K562 (cell line): ENCODE data around the gene HGD. TPM values are rescaled to one million over a fixed set of nuclear protein-coding genes. Genes with fewer than 3 reads are reported as not detected.

Source experiments
- ARID1B ChIP-seq: fragments of 450-650 bp; IDR thresholded peaks from 2 replicates; pipeline ENCODE4 v1.6.1; 2016; ENCODE audit warnings: antibody characterized with exemption, mild to moderate bottlenecking, inconsistent platforms
- C11orf30 ChIP-seq: fragments of 450-650 bp; IDR thresholded peaks from 2 replicates; pipeline ENCODE4 v1.6.1; 2016; ENCODE audit warnings: low read depth, mild to moderate bottlenecking
- CREB3L1 ChIP-seq: fragments of 450-650 bp; IDR thresholded peaks from 2 replicates; pipeline ENCODE4 v1.6.1; 2014; ENCODE audit warnings: low read depth, mild to moderate bottlenecking, moderate library complexity, borderline replicate concordance
- DPF2 ChIP-seq: fragments of 450-650 bp; IDR thresholded peaks from 2 replicates; pipeline ENCODE4 v1.6.1; 2016
- HDAC6 ChIP-seq: IDR thresholded peaks from 2 replicates; pipeline ENCODE4 v1.6.1; 2012; ENCODE audit warnings: low read depth, mild to moderate bottlenecking, control low read depth, inconsistent platforms, low read length, moderate library complexity
- HDAC8 ChIP-seq: fragments of 450-650 bp; IDR thresholded peaks from 2 replicates; pipeline ENCODE4 v1.6.1; 2016; ENCODE audit warnings: mild to moderate bottlenecking, missing genetic modification characterization, moderate library complexity, missing compliant biosample characterization
- HMGN3 ChIP-seq: IDR thresholded peaks from 2 replicates; pipeline ENCODE4 v1.6.1; 2011; ENCODE audit warnings: borderline replicate concordance, low read depth, mild to moderate bottlenecking, mixed read lengths, low read length; ENCODE audit not compliant: insufficient read length; ENCODE audit errors: extremely low read depth
- LARP7 ChIP-seq: fragments of 450-650 bp; IDR thresholded peaks from 2 replicates; pipeline ENCODE4 v1.6.1; 2016
- NFXL1 ChIP-seq: fragments of 450-650 bp; formaldehyde crosslinking; IDR thresholded peaks from 2 replicates; pipeline ENCODE4 v1.4.0; 2021; ENCODE audit warnings: mild to moderate bottlenecking
- SFPQ ChIP-seq: fragments of 200-400 bp; formaldehyde crosslinking; IDR thresholded peaks from 2 replicates; pipeline ENCODE4 v1.6.1; 2017; ENCODE audit warnings: mild to moderate bottlenecking, low read depth, low read length, moderate library complexity
- SMARCE1 ChIP-seq: fragments of 450-650 bp; IDR thresholded peaks from 2 replicates; pipeline ENCODE4 v1.7.1; 2016; ENCODE audit warnings: mild to moderate bottlenecking
- TBP ChIP-seq: optimal IDR thresholded peaks from 2 replicates; pipeline ENCODE3; 2011; ENCODE audit warnings: low read depth, low read length, improper control_type of control experiment
- ZBTB7A ChIP-seq: IDR thresholded peaks from 2 replicates; pipeline ENCODE4 v1.6.1; 2011; ENCODE audit warnings: low read depth, mild to moderate bottlenecking, low read length, moderate library complexity, borderline replicate concordance; ENCODE audit not compliant: control insufficient read depth
- ZNF239 ChIP-seq: fragments of 250-450 bp; sonication (Bioruptor Pico); IDR thresholded peaks from 2 replicates; pipeline ENCODE4 v1.4.0; 2020; ENCODE audit warnings: mild to moderate bottlenecking
- ZNF277 ChIP-seq: fragments of 250-450 bp; sonication (Bioruptor Pico); IDR thresholded peaks from 2 replicates; pipeline ENCODE4 v1.8.0; 2022; ENCODE audit warnings: inconsistent platforms, mild to moderate bottlenecking, moderate library complexity, borderline replicate concordance
- ZNF347 ChIP-seq: fragments of 450-650 bp; formaldehyde crosslinking; IDR thresholded peaks from 2 replicates; pipeline ENCODE4 v1.4.0; 2020; ENCODE audit warnings: low read depth, mild to moderate bottlenecking, moderate library complexity
- ZNF431 ChIP-seq: sonication (generic); formaldehyde crosslinking; IDR thresholded peaks from 2 replicates; pipeline ENCODE4 v1.8.0; 2022; ENCODE audit warnings: mild to moderate bottlenecking, missing genetic modification reagents
- ZNF449 ChIP-seq: fragments of 250-450 bp; sonication (Bioruptor Pico); IDR thresholded peaks from 2 replicates; pipeline ENCODE4 v1.8.0; 2022; ENCODE audit warnings: moderate library complexity, mild to moderate bottlenecking, inconsistent platforms
- ZNF695 ChIP-seq: fragments of 450-650 bp; formaldehyde crosslinking; IDR thresholded peaks from 2 replicates; pipeline ENCODE4 v1.4.0; 2020; ENCODE audit warnings: mild to moderate bottlenecking, moderate library complexity
- ZNF740 ChIP-seq, 3 experiments: fragments of 200-800 bp in 1 of 3; sonication (Bioruptor generic) in 1 of 3; sonication (generic) in 1 of 3; formaldehyde crosslinking in 1 of 3; IDR thresholded peaks; 2 replicates each; pipeline versions ENCODE4 v1.6.1 to v1.8.0; 2016 to 2022; ENCODE audit warnings: mild to moderate bottlenecking in 2 of 3, missing compliant biosample characterization in 2 of 3, missing genetic modification characterization in 2 of 3, missing genetic modification reagents in 1 of 3
- ZNF778 ChIP-seq: fragments of 450-650 bp; formaldehyde crosslinking; IDR thresholded peaks from 2 replicates; pipeline ENCODE4 v1.4.0; 2020; ENCODE audit warnings: mild to moderate bottlenecking, moderate library complexity
- polyA plus RNA-seq, 8 experiments: library from polyadenylated mRNA; depleted of rRNA in 4 of 8; stranded (reverse) in 5 of 8; unstranded in 3 of 8; fragments of >200 nt; fragmentation: Nextera tagmentation in 2 of 8; fragmentation: Illumina TruSeq in 1 of 8; extraction: Ambion mirVana in 2 of 8; extraction: Trizol in 1 of 8; gene quantifications; 2 replicates each; pipeline versions ENCODE4 v1.2.1 to v1.2.3, GENCODE V29; 2011 to 2014; ENCODE audit warnings: inconsistent platforms in 1 of 8, missing spikeins in 1 of 8
- total RNA-seq, 7 experiments: library from RNA; depleted of rRNA in 6 of 7; stranded (reverse); fragments of >200 nt in 6 of 7; fragmentation: Illumina TruSeq in 2 of 7; extraction: Trizol in 2 of 7; gene quantifications; 2 replicates each; pipeline versions ENCODE4 v1.2.1 to v1.2.3, GENCODE V29; 2011 to 2021; ENCODE audit warnings: low replicate concordance in 1 of 7

Gene HGD
- total and polyA plus RNA-seq, 9 of the 15 experiments (the other 6 are each of a cell fraction or from before 2014, with no cell fraction given) = 0.08 to 0.25 (median 0.17) TPM; not detected in 4

- TF ChIP-seq HDAC6 (no peak), SFPQ (no peak), NFXL1 (CRISPR knock-in tag) (no peak), ZBTB7A (no peak), ZNF239 (CRISPR knock-in tag) (no peak), CREB3L1 (no peak), ZNF449 (CRISPR knock-in tag) (no peak), ZNF431 (CRISPR knock-in tag) (no peak), ZNF778 (CRISPR knock-in tag) (no peak), ARID1B (peak; percentile 30; the same call in 1 of the 2 replicates), SMARCE1 (0 out of 2 replicates have a peak, but pooled peaks have one; percentile 24), DPF2 (0 out of 2 replicates have a peak, but pooled peaks have one; percentile 31), C11orf30 (peak; percentile 88), HMGN3 (no peak), ZNF347 (no peak), LARP7 (no peak), ZNF740 (CRISPR knock-in tag; IDR thresholded peaks at IDR 0.05) (no peak), ZNF740 (tag; IDR thresholded peaks at IDR 0.05) (no peak), ZNF277 (CRISPR knock-in tag) (no peak), HDAC8 (tag) (no peak), ZNF695 (no peak), TBP (no peak)
Measured at GRCh38 chr3:120693439-120694171, 11.6 kb upstream of the HGD start (continued).
